NB4 (cell line): ENCODE measurements around the gene ASB6.

ENCODE experiments used
- DNase-seq: peaks from one replicate; pipeline ENCODE4 v3.0.0; 2010; ENCODE audit warnings: low read depth
- H3K4me3 ChIP-seq: one replicate; pipeline ENCODE4 v1.5.1; 2011; ENCODE audit warnings: mild to moderate bottlenecking, low read depth, low read length, moderate library complexity
- CTCF ChIP-seq: IDR thresholded peaks from one replicate; pipeline ENCODE4 v1.5.1; 2012; ENCODE audit warnings: low read depth, low read length
- MAX ChIP-seq: IDR thresholded peaks from 2 replicates; pipeline ENCODE4 v1.6.1; 2011; ENCODE audit warnings: low read depth, low read length
- MYC ChIP-seq: IDR thresholded peaks from 2 replicates; pipeline ENCODE4 v1.6.1; 2011; ENCODE audit warnings: low read depth, low read length
- POLR2A ChIP-seq: IDR thresholded peaks from 2 replicates; pipeline ENCODE4 v1.6.1; 2011; ENCODE audit warnings: mild to moderate bottlenecking; ENCODE audit not compliant: insufficient read length; ENCODE audit errors: extremely low read depth

ASB6 gene

GRCh38 chr9:129641750-129642585 lies at the start of gene ASB6:
ASB6 (minus strand) TSS chr9:129642151; CDS start chr9:129641999, 152 bp downstream.
- peak; percentile 96 for DNase-seq
- peak within 1 kb of the TSS; percentile 75 for H3K4me3 ChIP-seq
- TF ChIP-seq MAX (peak; percentile 44), CTCF (peak; percentile 67), MYC (peak; percentile 62; the same call in 1 of the 2 replicates), POLR2A (peak; percentile 54)

- no peak for DNase-seq
- H3K4me3 ChIP-seq = no peak overlapping the region
- no peak for TF ChIP-seq CTCF
- TF ChIP-seq MYC = no peak
- TF ChIP-seq MAX = no peak
- TF ChIP-seq POLR2A = no peak
These were observed 46.5 kb upstream of the ASB6 start for GRCh38 chr9:129688285-129689043.

GRCh38 chr9:129687391-129687790 lies 45.4 kb upstream of the ASB6 start:
- TF ChIP-seq POLR2A (no peak), CTCF (no peak), MAX (no peak), MYC (no peak)
- DNase-seq = no peak
- no peak overlapping the region for H3K4me3 ChIP-seq

- H3K4me3 ChIP-seq = no peak overlapping the region
- TF ChIP-seq CTCF = no peak
- TF ChIP-seq MAX = no peak
- TF ChIP-seq MYC = no peak
- no peak for TF ChIP-seq POLR2A
- no peak for DNase-seq
These were observed 44.8 kb upstream of the ASB6 start for GRCh38 chr9:129686736-129687135.

GRCh38 chr9:129685933-129686259 lies 43.9 kb upstream of the ASB6 start:
- no peak overlapping the region for H3K4me3 ChIP-seq
- no peak for DNase-seq
- TF ChIP-seq CTCF (no peak), MAX (no peak), MYC (no peak), POLR2A (no peak)
